ENCODE data around the gene TMEM30A.

Gene TMEM30A

DNA sequence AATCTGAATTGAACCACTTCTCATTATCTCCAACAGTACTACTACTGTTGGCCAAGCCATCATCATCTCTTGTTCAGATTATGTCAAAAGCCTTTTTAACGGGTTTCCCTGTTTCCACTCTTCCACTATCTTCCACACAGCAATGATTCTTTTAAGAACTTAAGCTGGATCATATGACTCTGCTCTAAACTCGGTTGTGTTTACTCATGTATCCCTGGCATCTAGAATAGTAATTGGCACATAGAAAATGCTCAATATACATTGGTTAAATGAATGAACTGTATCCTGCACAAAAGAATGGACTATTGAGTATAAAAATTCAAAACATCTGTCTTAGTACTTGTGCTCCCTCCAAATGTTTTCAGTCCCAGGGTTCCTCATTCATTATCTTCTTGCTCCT is 38.2 kb downstream of the TMEM30A start:
- TF ChIP-seq, protein P1, sequence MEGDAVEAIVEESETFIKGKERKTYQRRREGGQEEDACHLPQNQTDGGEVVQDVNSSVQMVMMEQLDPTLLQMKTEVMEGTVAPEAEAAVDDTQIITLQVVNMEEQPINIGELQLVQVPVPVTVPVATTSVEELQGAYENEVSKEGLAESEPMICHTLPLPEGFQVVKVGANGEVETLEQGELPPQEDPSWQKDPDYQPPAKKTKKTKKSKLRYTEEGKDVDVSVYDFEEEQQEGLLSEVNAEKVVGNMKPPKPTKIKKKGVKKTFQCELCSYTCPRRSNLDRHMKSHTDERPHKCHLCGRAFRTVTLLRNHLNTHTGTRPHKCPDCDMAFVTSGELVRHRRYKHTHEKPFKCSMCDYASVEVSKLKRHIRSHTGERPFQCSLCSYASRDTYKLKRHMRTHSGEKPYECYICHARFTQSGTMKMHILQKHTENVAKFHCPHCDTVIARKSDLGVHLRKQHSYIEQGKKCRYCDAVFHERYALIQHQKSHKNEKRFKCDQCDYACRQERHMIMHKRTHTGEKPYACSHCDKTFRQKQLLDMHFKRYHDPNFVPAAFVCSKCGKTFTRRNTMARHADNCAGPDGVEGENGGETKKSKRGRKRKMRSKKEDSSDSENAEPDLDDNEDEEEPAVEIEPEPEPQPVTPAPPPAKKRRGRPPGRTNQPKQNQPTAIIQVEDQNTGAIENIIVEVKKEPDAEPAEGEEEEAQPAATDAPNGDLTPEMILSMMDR (IDR thresholded peaks at IDR 0.05; ENCODE audit: poor library complexity, severe bottlenecking), result no peak
- H3K4me3 ChIP-seq (ENCODE audit: severe bottlenecking), result no peak overlapping the region
- H3K4me1 ChIP-seq (ENCODE audit: insufficient read depth, poor library complexity, severe bottlenecking), result peaks cover 10% of the 10 kb centered on the region
- no peaks in the 10 kb centered on the region for H3K9me3 ChIP-seq (ENCODE audit: severe bottlenecking)
- peaks cover 6% of the 10 kb centered on the region for H3K36me3 ChIP-seq (ENCODE audit: low read depth)
- H3K27ac ChIP-seq (ENCODE audit: poor library complexity, severe bottlenecking), result no peak overlapping the region
- DNase-seq (ENCODE audit: low spot score), result no peak
- ATAC-seq (ENCODE audit: low read depth), result no peak
- H3K27me3 ChIP-seq (ENCODE audit: insufficient read depth, poor library complexity, severe bottlenecking), result no peaks in the 10 kb centered on the region

DNA sequence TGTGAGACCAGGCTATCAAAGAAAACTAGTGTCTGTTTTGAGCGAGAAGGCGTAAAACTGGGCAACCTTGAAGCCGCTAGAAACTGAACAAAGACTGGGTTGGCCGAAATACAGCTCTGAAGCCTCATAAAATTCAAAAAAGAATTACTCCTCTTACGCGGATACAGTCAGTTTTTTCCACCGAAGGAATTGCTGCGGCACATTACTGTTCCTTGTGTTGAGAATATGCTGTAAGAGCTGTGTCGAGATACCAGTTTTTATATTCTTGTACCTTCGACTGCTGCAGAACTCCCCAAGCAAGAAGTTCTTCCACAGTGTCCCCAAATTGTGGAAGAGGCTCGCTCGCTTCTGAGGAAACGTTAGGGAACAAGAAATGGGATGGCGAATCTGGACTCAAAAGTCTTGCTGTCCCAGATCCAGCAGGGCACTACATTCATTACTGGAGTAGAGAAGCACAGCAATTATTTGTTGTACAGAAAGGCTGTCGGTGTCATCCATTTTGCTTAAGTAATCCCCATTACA is 40.5 kb downstream of the TMEM30A start:
- TF ChIP-seq, protein P1 (IDR thresholded peaks at IDR 0.05; ENCODE audit: poor library complexity, severe bottlenecking), result no peak
- Histone ChIP-seq H3K36me3 (ENCODE audit: low read depth) (peaks cover 28% of the 10 kb centered on the region), H3K27me3 (ENCODE audit: insufficient read depth, poor library complexity, severe bottlenecking) (no peaks in the 10 kb centered on the region), H3K4me1 (ENCODE audit: insufficient read depth, poor library complexity, severe bottlenecking) (peaks cover 10% of the 10 kb centered on the region), H3K4me3 (ENCODE audit: severe bottlenecking) (peak overlapping the region; percentile 63), H3K9me3 (ENCODE audit: severe bottlenecking) (no peaks in the 10 kb centered on the region), H3K27ac (ENCODE audit: poor library complexity, severe bottlenecking) (peak overlapping the region; percentile 76)
- ATAC-seq (ENCODE audit: low read depth), result peak; percentile 20; the same call in 2 of the 3 replicates
- DNase-seq (ENCODE audit: low spot score), result no peak

DNA sequence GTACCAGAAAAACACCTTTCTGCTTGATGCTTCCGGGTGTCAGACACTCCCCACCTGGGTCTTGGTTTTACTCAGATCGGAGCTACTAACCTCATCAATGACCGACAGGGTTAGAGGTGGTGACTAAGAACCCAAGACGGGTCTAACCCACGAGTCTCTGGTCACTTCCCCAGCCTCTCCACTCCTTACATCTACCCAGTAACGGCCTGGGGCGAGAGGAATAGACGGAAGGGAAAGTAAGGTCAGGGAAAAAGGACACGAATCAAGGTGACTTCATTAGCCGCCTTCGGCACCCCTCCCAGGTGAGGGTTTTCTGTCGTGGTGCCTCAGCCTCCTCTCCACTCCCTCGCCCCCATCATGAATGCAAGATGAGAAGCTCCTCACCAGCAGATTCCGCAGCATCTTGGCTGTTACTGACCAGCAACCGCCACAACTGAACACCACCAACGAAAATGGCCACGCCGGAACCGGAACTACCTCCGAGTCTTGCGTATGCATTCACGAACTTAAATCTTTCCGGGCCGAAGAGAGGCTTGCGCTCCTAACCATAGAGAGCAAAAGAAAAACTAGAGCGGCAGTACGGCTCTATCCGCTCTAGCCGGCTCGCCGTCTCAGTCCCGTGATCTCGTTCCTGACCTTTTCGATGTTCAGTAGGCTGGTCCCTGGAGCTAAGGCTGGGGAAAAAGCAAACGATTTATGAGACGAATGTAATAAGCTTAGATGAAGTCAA is 41.1 kb downstream of the TMEM30A start, which contains the start of gene COX7A2:
Gene COX7A2 (minus strand): TSS at position 469 of the 730 bp plus-strand sequence. CDS start 67 bp downstream, at position 402.
- TF ChIP-seq, protein P1 (IDR thresholded peaks at IDR 0.05; ENCODE audit: poor library complexity, severe bottlenecking), result no peak
- Histone ChIP-seq H3K27ac (ENCODE audit: poor library complexity, severe bottlenecking) (peak within 1 kb of the TSS; percentile 76), H3K36me3 (ENCODE audit: low read depth) (peaks cover 33% of the 10 kb centered on the region), H3K9me3 (ENCODE audit: severe bottlenecking) (no peaks in the 10 kb centered on the region), H3K4me1 (ENCODE audit: insufficient read depth, poor library complexity, severe bottlenecking) (peaks cover 10% of the 10 kb centered on the region), H3K27me3 (ENCODE audit: insufficient read depth, poor library complexity, severe bottlenecking) (no peaks in the 10 kb centered on the region), H3K4me3 (ENCODE audit: severe bottlenecking) (peak within 1 kb of the TSS; percentile 63)
- peak; percentile 98 for ATAC-seq (ENCODE audit: low read depth)
- peak; percentile 83 for DNase-seq (ENCODE audit: low spot score)

GRCh38 chr6:75236630-75237029 is 48.0 kb downstream of the TMEM30A start:
- H3K4me1 ChIP-seq (ENCODE audit: insufficient read depth, poor library complexity, severe bottlenecking), result no peaks in the 10 kb centered on the region
- no peak overlapping the region for H3K27ac ChIP-seq (ENCODE audit: poor library complexity, severe bottlenecking)
- no peak overlapping the region for H3K4me3 ChIP-seq (ENCODE audit: severe bottlenecking)
- TF ChIP-seq, protein P1 (IDR thresholded peaks at IDR 0.05; ENCODE audit: poor library complexity, severe bottlenecking), result no peak
- no peaks in the 10 kb centered on the region for H3K27me3 ChIP-seq (ENCODE audit: insufficient read depth, poor library complexity, severe bottlenecking)
- H3K36me3 ChIP-seq (ENCODE audit: low read depth), result peaks cover 44% of the 10 kb centered on the region
- no peak for ATAC-seq (ENCODE audit: low read depth)
- no peak for DNase-seq (ENCODE audit: low spot score)
- H3K9me3 ChIP-seq (ENCODE audit: severe bottlenecking), result no peaks in the 10 kb centered on the region

DNA sequence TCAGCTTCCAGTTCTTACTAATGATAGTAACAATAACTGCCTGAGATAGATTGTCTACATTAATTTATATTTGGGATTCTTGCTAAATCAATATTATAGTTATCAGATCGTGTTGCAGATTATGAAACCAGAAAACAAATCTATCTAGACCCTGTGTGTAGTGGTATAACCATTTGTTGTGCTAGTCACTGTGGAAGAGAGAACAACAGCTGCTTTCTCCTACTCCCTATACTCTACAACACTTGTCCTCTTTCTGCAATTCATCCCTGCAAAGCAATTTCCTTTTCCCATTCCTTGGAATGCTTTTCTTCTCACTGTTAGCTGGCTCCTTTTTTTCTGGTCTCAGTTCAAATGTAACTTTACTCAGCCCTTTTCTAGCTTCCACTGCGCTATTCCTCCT is 49.3 kb downstream of the TMEM30A start:
- no peak overlapping the region for H3K4me3 ChIP-seq (ENCODE audit: severe bottlenecking)
- H3K4me1 ChIP-seq (ENCODE audit: insufficient read depth, poor library complexity, severe bottlenecking), result no peaks in the 10 kb centered on the region
- TF ChIP-seq, protein P1 (IDR thresholded peaks at IDR 0.05; ENCODE audit: poor library complexity, severe bottlenecking), result no peak
- ATAC-seq (ENCODE audit: low read depth) (0 out of 3 replicates have a peak, but pooled peaks have one; percentile 10), DNase-seq (ENCODE audit: low spot score) (no peak)
- H3K36me3 ChIP-seq (ENCODE audit: low read depth), result peaks cover 31% of the 10 kb centered on the region
- H3K27me3 ChIP-seq (ENCODE audit: insufficient read depth, poor library complexity, severe bottlenecking), result no peaks in the 10 kb centered on the region
- no peak overlapping the region for H3K27ac ChIP-seq (ENCODE audit: poor library complexity, severe bottlenecking)
- H3K9me3 ChIP-seq (ENCODE audit: severe bottlenecking), result no peaks in the 10 kb centered on the region

Data from RWPE2 (cell line).